Occipital lobe (tissue), 2 donors: ENCODE measurements around the gene SEL1L3. TPM values are rescaled to one million over a fixed set of nuclear protein-coding genes. Genes with fewer than 3 reads are reported as not detected.

Source experiments
- DNase-seq: peaks from one replicate; lab custom pipeline; 2025; lab: John Stamatoyannopoulos, UW
- total RNA-seq: library from RNA; depleted of rRNA; stranded (reverse); fragments of >200 nt; gene quantifications from one replicate; pipeline ENCODE4 v1.2.3, GENCODE V29; 2014

The SEL1L3 gene
- total RNA-seq, 1 donor from 2014 or later, result 92.3 TPM

GRCh38 chr4:25755911-25756310, 106.9 kb downstream of the SEL1L3 start:
- no peak for DNase-seq

- DNase-seq, result no peak
These were observed 109.5 kb downstream of the SEL1L3 start for GRCh38 chr4:25753239-25753638.

- DNase-seq, result no peak
These were observed 111.9 kb downstream of the SEL1L3 start for GRCh38 chr4:25750874-25751273.

DNA sequence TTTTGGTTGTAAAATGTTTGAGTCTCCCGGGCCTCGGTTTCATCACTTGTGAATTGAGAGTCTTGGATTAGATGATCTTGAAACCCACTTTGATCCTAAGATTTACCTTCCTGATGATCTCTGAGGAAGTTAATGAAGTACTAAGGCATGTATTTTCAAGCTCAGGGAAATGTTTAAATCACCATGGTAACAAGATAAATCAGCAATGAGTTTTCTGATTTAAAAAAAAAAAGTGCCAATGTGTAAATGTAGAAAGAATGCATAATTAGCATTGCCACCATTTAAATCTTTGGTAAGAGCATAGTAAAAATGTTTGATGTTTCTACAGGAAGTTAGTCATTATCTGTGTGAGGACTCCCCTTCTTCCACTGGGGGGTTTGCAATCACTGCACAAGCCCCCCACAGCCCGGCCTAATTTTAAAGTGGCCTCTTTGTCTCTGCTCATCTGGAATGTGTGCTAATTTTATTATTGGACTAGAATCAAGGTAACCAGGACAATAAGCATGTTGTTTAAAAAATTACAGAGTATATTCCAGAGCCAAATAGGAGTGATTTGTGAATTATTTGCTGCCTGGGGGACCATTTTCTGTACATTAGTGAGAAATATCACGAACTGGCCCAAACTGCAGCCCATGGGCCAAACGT, 113.5 kb downstream of the SEL1L3 start:
- no peak for DNase-seq

- DNase-seq, result no peak
These were observed 118.8 kb downstream of the SEL1L3 start for GRCh38 chr4:25743971-25744370.

GRCh38 chr4:25729564-25729963, 133.2 kb downstream of the SEL1L3 start:
- no peak for DNase-seq

- DNase-seq, result no peak
These were observed 133.9 kb downstream of the SEL1L3 start for GRCh38 chr4:25728886-25729285.

- DNase-seq, result no peak
These were observed 134.9 kb downstream of the SEL1L3 start for GRCh38 chr4:25727711-25728493.

- DNase-seq, result no peak
These were observed 136.9 kb downstream of the SEL1L3 start for GRCh38 chr4:25725870-25726269.

DNA sequence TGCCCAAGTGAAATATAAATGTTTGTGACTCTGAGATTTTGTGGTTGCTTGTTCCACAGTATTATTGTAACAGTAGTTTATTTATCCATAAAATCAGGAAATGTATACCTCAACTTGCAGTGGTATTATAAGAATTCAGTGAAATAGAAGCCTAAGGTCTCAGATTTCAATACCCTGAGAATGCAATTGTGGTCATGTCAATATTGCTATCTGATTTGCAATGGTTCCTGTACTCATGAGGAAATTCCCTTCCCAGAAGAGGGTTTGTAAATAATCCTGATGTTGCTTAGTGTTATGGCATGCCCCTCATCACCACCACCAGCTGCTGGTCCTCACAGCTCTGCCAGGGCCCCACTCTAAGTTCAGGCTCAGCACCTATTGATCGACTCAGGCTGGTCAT, 139.4 kb downstream of the SEL1L3 start:
- DNase-seq, result no peak

GRCh38 chr4:25722964-25723363, 139.8 kb downstream of the SEL1L3 start:
- no peak for DNase-seq

GRCh38 chr4:25713812-25714211, 149.0 kb downstream of the SEL1L3 start:
- no peak for DNase-seq

GRCh38 chr4:25712611-25713010, 150.2 kb downstream of the SEL1L3 start:
- DNase-seq, result no peak

- no peak for DNase-seq
These were observed 152.2 kb downstream of the SEL1L3 start for GRCh38 chr4:25710637-25711036.

GRCh38 chr4:25704516-25704915, 158.3 kb downstream of the SEL1L3 start:
- DNase-seq, result no peak

DNA sequence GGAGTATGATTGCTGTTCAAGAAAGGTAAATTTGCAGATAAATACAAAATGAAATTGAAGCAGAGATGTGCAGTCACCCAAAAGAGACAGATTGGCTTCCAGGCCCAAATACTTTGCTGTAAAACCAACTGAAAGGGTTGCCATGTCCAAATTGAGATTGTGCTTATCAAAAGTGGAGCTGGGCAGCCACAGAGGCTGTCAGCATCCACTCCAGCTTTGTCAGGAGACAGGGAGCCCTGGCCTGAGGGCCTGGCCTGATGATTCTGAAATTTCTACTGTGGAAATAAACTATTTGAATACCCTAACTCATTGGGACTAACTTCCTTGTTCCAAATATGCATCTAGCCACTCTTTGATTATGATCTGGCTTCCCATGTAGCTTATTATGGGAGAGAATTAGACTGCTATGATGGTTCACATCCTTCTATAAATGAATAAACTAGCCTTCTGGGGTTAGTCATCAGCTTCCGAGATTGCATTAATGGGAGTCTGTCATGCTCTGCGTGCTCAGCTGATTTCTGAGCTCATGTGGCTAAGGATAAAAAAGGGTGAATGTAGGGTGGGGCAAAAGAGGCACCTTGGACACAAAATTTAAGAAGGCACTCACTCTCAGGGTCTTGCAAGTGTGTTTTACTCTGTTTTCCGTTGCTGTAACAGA, 158.9 kb downstream of the SEL1L3 start:
- no peak for DNase-seq

GRCh38 chr4:25702848-25703247, 159.9 kb downstream of the SEL1L3 start:
- peak; percentile 48 for DNase-seq

DNA sequence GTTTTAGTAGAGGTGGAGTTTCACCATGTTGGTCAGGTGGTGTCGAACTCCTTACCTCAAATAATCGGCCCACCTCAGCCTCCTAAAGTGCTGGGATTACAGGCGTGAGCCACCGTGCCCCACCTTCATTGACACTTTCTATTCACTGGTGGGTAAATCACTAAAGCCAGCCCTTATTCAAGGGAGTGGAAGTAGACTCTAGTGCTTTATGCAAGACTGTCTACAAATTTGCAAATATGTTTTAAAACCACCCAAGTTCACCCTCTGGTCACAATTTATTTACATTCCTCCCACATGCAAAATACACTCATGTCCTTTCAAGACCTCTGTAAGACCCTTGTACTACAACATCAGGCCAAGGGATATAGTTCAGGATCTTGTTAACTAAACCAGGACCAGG, 162.1 kb downstream of the SEL1L3 start:
- no peak for DNase-seq

GRCh38 chr4:25697516-25697915, 165.3 kb downstream of the SEL1L3 start:
- DNase-seq, result no peak
